Esophagus squamous epithelium (tissue), 5 donors: ENCODE data around the gene TRAM2. TPM values are rescaled to one million over a fixed set of nuclear protein-coding genes. Genes with fewer than 3 reads are reported as not detected.

Experiments
- DNase-seq: peaks from one replicate; lab custom pipeline; 2025; lab: John Stamatoyannopoulos, UW
- H3K27ac ChIP-seq, 4 donors: fragments of 200-600 bp; sonication (generic); one replicate each; pipeline ENCODE4 v1.5.1; 2016 to 2019; ENCODE audit warnings: mild to moderate bottlenecking in 1 of 4
- H3K27me3 ChIP-seq, 4 donors: fragments of 200-600 bp; sonication (generic); 1 replicate in 3 of 4; 2 replicates in 1 of 4; pipeline versions ENCODE4 v1.5.1 to v1.6.0; 2017 to 2021; ENCODE audit warnings: antibody characterized with exemption in 1 of 4
- H3K36me3 ChIP-seq, 3 donors: fragments of 200-600 bp; sonication (generic); one replicate each; pipeline ENCODE4 v1.5.1; 2016 to 2019
- H3K4me1 ChIP-seq, 3 donors: fragments of 200-600 bp; sonication (generic); one replicate each; pipeline ENCODE4 v1.5.1; 2017 to 2019
- H3K4me3 ChIP-seq, 4 donors: fragments of 200-600 bp; sonication (generic); 1 replicate in 3 of 4; 2 replicates in 1 of 4; pipeline ENCODE4 v1.5.1; 2016 to 2019; ENCODE audit warnings: mild to moderate bottlenecking in 2 of 4, moderate library complexity in 1 of 4
- H3K9me3 ChIP-seq, 3 donors: fragments of 200-600 bp; sonication (generic); one replicate each; pipeline ENCODE4 v1.5.1; 2016 to 2019
- POLR2A ChIP-seq, 4 donors: fragments of 450-650 bp; IDR thresholded peaks; one replicate each; pipeline ENCODE4 v1.6.1; 2017; ENCODE audit warnings: antibody characterized with exemption in 4 of 4, mild to moderate bottlenecking in 4 of 4, moderate library complexity in 3 of 4
- WGBS, 2 donors: methylation state at CpG; one replicate each; pipeline ENCODE4 v1.1.5; 2018; 5-methylcytosine and 5-hydroxymethylcytosine counted together
- intact Hi-C: fragments of 100-400 bp; cut with DNase I; formaldehyde crosslinking; loops from one replicate; pipeline ENCODE4 v1.15.0; 2022
- total RNA-seq, 4 donors: library from RNA; depleted of rRNA; stranded (reverse); fragments of >200 nt; gene quantifications; one replicate each; pipeline ENCODE4 v1.1.0, GENCODE V29; 2016
- TF ChIP-seq, protein P1 (sequence below), 6 experiments: fragments of 450-650 bp in 4 of 6; fragments of 200-600 bp in 2 of 6; sonication (generic) in 2 of 6; IDR thresholded peaks; one replicate each; pipeline ENCODE4 v1.5.1; 2016 to 2019; ENCODE audit warnings: antibody characterized with exemption in 6 of 6, mild to moderate bottlenecking in 4 of 6, moderate library complexity in 4 of 6
- donor health status: DM: yes; HTN: yes; CAD: no.

TRAM2 gene
- total RNA-seq, 4 donors from 2014 or later: 2.3 to 8.6 (median 5.3) TPM

DNA sequence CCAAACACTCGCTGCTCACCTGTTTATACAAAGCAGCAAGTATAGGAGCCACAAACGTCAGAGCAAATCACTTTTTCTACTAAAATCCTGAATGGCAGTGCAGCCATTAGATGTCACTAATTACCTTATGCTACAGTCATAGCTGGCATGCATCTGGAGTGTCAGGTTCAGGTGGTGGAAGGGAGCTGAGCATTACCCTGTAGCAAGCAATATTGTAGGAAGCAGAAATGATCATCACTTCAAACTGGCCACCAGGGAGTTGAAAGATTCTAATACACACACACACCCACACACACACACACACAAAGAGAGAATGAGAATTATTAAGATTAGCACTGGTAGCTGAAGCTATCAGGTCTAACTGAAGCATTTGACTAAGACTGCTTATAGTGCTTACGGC, 80.9 kb downstream of the TRAM2 start:
- H3K4me3 ChIP-seq: no peak overlapping the region
- intact Hi-C loops: no loop called here
- no peak for TF ChIP-seq POLR2A (IDR thresholded peaks at IDR 0.05)
- TF ChIP-seq, protein P1, sequence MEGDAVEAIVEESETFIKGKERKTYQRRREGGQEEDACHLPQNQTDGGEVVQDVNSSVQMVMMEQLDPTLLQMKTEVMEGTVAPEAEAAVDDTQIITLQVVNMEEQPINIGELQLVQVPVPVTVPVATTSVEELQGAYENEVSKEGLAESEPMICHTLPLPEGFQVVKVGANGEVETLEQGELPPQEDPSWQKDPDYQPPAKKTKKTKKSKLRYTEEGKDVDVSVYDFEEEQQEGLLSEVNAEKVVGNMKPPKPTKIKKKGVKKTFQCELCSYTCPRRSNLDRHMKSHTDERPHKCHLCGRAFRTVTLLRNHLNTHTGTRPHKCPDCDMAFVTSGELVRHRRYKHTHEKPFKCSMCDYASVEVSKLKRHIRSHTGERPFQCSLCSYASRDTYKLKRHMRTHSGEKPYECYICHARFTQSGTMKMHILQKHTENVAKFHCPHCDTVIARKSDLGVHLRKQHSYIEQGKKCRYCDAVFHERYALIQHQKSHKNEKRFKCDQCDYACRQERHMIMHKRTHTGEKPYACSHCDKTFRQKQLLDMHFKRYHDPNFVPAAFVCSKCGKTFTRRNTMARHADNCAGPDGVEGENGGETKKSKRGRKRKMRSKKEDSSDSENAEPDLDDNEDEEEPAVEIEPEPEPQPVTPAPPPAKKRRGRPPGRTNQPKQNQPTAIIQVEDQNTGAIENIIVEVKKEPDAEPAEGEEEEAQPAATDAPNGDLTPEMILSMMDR (IDR thresholded peaks at IDR 0.05): no peak
- no peaks in the 10 kb centered on the region for H3K9me3 ChIP-seq
- WGBS, 2 donors: 66 to 71% methylated on average over 3 of the region's 3 CpGs
- H3K4me1 ChIP-seq: peaks cover 0 to 27% (median 11%) of the 10 kb centered on the region in 3 donors
- H3K27ac ChIP-seq: no peak overlapping the region
- peaks cover 0 to 17% (median 0%) of the 10 kb centered on the region in 4 donors for H3K27me3 ChIP-seq
- no peak for DNase-seq
- H3K36me3 ChIP-seq: no peaks in the 10 kb centered on the region

DNA sequence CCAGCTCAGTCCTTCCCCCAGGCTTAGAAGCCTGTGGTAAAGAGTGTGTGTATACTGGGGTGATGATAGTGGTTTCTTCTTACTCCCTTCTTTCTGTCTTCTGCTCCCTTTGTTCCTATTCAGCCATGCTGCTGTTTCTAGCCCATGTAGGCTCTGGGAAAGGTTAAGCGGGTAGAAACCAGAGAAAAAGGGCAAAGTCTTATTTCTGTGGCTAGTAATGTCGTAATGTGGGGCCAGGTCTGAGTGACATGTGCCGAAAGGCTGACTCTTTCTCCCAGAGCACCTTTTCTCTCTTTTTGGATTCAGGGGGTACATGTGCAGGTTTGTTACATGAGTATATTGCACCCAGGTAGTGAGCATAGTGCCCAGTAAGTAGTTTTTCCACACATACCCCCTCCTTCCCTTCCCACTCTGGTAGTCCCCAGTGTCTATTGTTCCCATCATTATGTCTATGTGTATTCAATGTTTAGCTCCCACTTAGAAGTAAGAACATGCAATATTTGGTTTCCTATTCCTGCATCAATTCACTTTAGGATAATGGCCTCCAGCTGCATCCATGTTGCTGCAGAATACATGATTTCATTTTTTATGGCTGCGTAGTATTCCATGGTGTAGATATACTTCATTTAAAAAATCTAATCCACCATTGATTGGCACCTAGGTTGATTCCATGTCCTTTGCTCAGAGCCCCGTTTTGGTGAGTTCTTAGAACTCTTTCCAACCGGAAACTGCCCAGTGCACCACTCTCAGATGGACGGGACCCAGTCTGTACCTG, 82.4 kb downstream of the TRAM2 start:
- H3K27me3 ChIP-seq: peaks cover 0 to 2% (median 0%) of the 10 kb centered on the region in 4 donors
- intact Hi-C loops: no loop called here
- TF ChIP-seq, protein P1 (IDR thresholded peaks at IDR 0.05): no peak
- TF ChIP-seq POLR2A (IDR thresholded peaks at IDR 0.05): no peak
- no peaks in the 10 kb centered on the region for H3K9me3 ChIP-seq
- DNase-seq: no peak
- peaks cover 0 to 13% (median 11%) of the 10 kb centered on the region in 3 donors for H3K4me1 ChIP-seq
- H3K4me3 ChIP-seq: no peak overlapping the region
- WGBS, 2 donors: 94% methylated on average over 7 of the region's 7 CpGs
- no peaks in the 10 kb centered on the region for H3K36me3 ChIP-seq
- no peak overlapping the region for H3K27ac ChIP-seq

DNA sequence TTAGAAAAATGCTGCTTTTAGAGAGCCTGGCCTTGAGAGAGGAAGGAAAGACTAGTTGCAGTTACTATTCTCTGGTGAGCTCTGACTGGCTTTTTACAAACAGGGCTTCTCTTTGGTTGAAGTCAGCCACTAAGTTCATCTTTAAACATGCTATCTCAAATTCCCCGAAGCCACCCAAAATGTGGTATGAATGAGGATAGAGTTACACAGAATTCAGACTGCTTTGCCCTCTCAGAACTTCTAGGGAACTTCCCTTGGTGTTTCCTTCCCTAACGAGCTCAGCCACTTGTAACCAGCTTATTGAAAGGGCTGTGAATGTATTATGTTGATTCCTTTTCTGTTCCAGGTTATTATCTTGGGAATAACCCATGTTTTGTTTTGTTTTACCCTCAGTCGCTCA, 83.2 kb downstream of the TRAM2 start:
- Histone ChIP-seq H3K36me3 (no peaks in the 10 kb centered on the region), H3K27me3 (no peaks in the 10 kb centered on the region), H3K4me3 (no peak overlapping the region), H3K4me1 (peaks cover 0 to 5% (median 4%) of the 10 kb centered on the region in 3 donors), H3K27ac (no peak overlapping the region), H3K9me3 (no peaks in the 10 kb centered on the region)
- 60 to 61% methylated on average over 3 of the region's 3 CpGs for WGBS, 2 donors
- no peak for DNase-seq
- intact Hi-C loops: no loop called here
- TF ChIP-seq, protein P1 (IDR thresholded peaks at IDR 0.05): no peak

DNA sequence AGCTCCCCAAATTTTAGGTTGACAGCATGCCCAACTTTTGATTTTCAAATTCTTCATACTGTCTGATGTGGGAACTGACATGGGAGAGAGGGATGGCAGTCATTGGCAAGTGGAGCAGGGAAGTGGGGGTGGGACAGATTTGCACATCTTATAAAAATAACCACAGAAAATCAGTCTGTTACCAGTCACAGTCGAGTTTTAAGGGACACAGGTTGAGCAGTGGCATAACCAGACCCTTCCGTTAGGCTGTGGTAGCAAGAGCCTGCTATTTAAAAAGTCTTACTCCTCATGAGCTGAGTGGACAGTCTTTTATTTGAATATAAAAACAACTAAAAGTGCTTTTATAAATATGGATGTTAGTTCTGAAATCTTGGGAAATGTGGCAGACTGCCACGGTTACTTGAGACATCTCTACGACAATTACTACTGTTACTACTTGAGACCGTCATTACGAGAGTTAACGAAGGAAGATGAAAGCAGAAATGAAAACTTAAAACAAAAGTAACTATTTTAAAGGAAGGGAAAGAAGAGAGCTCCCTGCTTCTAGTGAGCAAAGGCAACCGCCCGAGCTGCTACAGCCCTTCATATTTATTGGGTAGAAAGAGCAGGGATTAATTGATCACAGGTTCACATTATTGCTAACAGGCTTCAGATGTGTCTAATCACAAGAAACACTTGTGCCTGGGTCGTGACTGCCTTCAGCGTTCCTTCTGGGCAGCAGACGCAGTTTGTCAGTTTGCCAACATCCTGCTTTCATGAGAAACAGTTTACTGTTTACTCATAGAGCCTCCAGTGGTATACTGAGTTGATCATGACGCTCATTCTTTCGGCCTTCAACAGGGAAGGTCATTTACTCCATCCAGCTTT, 85.4 kb downstream of the TRAM2 start:
- Histone ChIP-seq H3K36me3 (no peaks in the 10 kb centered on the region), H3K27me3 (no peaks in the 10 kb centered on the region), H3K4me3 (no peak overlapping the region), H3K9me3 (no peaks in the 10 kb centered on the region), H3K4me1 (no peaks in the 10 kb centered on the region), H3K27ac (peak overlapping the region in 2 of 4 donors; percentile 18 to 38)
- DNase-seq: no peak
- peak in 1 of 4 donors; percentile 16 for TF ChIP-seq POLR2A (IDR thresholded peaks at IDR 0.05)
- TF ChIP-seq, protein P1 (IDR thresholded peaks at IDR 0.05): no peak
- WGBS, 2 donors: 64 to 67% methylated on average over 14 of the region's 14 CpGs
- intact Hi-C loops: no loop called here

DNA sequence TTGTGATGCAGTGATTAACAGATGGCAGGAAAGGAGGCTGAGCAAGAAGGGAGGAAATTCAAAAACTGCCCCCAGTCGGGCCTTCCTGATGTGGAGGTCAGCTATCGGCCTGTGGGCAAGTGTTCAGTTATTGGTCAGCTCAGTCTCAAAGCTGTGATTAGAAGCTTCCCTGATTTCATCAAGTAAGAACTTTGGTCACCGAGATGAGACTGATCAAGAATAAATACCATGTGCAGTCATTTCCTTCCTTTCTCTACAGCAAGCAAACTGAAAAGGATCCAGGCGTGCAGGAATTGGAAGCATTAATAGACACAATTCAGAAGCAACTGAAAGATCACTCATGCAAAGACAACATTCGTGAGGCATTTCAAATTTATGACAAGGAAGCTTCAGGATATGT, 87.0 kb downstream of the TRAM2 start:
- Histone ChIP-seq H3K4me1 (no peaks in the 10 kb centered on the region), H3K4me3 (no peak overlapping the region), H3K9me3 (no peaks in the 10 kb centered on the region), H3K36me3 (no peaks in the 10 kb centered on the region), H3K27me3 (no peaks in the 10 kb centered on the region), H3K27ac (no peak overlapping the region)
- intact Hi-C loops: no loop called here
- DNase-seq: no peak
- 68 to 71% methylated on average over 5 of the region's 5 CpGs for WGBS, 2 donors
- TF ChIP-seq, protein P1 (IDR thresholded peaks at IDR 0.05): no peak
- no peak for TF ChIP-seq POLR2A (IDR thresholded peaks at IDR 0.05)
